ENCODE measurements around the gene ZNF205. TPM values are rescaled to one million over a fixed set of nuclear protein-coding genes. Genes with fewer than 3 reads are reported as not detected.

The ZNF205 gene
- total and polyA plus RNA-seq, 10 of the 15 experiments (the other 5 are each of a cell fraction or from before 2014, with no cell fraction given) = 0.26 to 1.5 (median 0.78) TPM; not detected in 2

DNA sequence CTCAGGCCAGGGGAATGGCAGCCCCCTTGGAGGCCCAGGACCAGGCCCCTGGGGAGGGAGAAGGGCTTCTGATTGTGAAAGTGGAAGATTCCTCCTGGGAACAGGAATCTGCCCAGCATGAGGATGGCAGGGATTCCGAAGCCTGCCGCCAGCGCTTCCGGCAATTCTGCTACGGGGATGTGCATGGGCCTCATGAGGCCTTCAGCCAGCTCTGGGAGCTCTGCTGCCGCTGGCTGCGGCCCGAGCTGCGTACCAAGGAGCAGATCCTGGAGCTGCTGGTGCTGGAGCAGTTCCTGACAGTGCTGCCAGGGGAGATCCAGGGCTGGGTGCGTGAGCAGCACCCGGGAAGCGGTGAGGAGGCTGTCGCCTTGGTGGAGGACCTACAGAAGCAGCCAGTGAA is 24.9 kb downstream of the ZNF205 start:
- ChIA-PET CTCF (interaction anchor here (0.7 to 3.3 kb wide), 5 partner anchors 8 to 102 kb away, joined by 3 to 15 read pairs (median 5); no protein-coding TSS in a partner anchor), POLR2A (no interaction called here), SMC1A (ENCODE audit: uncharacterized antibody, unreplicated experiment) (no interaction called here), RAD21 (ENCODE audit: unreplicated experiment) (interaction anchor here (1.0 kb wide), 2 partner anchors 8 to 29 kb away, joined by 3 to 4 read pairs; no protein-coding TSS in a partner anchor)
- H4K20me1 ChIP-seq (ENCODE audit: control insufficient read depth, insufficient read depth) = no peaks in the 10 kb centered on the region
- no peak for DNase-seq (ENCODE audit: low read depth, low spot score)
- H2AFZ ChIP-seq (ENCODE audit: control insufficient read depth, low read depth, low read length) = no peak overlapping the region
- intact Hi-C loops (cut with micrococcal nuclease; ENCODE audit: unreplicated experiment) = no loop called here
- H3K79me2 ChIP-seq (ENCODE audit: control insufficient read depth, insufficient read depth, low read length) = peaks cover 18% of the 10 kb centered on the region
- H3K4me3 ChIP-seq = no peak overlapping the region
- no peaks in the 10 kb centered on the region; a peak in 3 of 4 replicates for H3K36me3 ChIP-seq (ENCODE audit: control insufficient read depth in 2 of 2, insufficient read depth in 2 of 2, low read length in 1 of 2)
- BruUV-seq (replicated peaks) = no TSS peak
- H3K4me1 ChIP-seq (ENCODE audit: control insufficient read depth, insufficient read depth, low read length) = peaks cover 5% of the 10 kb centered on the region; the same call in 1 of the 2 replicates
- TF ChIP-seq ESRRA (IDR thresholded peaks at IDR 0.05; ENCODE audit: low read length) = no peak
- no peak for TF ChIP-seq BCL11A (IDR thresholded peaks at IDR 0.05; ENCODE audit: low read depth, low read length)
- no peak for TF ChIP-seq ZZZ3 (IDR thresholded peaks at IDR 0.05; ENCODE audit: control insufficient read depth, insufficient read length, low read depth)
- no peak for TF ChIP-seq IKZF2 (IDR thresholded peaks at IDR 0.05)
- TF ChIP-seq TBL1XR1 (IDR thresholded peaks at IDR 0.05; ENCODE audit: low read depth, low read length) = no peak
- TF ChIP-seq, protein P1, sequence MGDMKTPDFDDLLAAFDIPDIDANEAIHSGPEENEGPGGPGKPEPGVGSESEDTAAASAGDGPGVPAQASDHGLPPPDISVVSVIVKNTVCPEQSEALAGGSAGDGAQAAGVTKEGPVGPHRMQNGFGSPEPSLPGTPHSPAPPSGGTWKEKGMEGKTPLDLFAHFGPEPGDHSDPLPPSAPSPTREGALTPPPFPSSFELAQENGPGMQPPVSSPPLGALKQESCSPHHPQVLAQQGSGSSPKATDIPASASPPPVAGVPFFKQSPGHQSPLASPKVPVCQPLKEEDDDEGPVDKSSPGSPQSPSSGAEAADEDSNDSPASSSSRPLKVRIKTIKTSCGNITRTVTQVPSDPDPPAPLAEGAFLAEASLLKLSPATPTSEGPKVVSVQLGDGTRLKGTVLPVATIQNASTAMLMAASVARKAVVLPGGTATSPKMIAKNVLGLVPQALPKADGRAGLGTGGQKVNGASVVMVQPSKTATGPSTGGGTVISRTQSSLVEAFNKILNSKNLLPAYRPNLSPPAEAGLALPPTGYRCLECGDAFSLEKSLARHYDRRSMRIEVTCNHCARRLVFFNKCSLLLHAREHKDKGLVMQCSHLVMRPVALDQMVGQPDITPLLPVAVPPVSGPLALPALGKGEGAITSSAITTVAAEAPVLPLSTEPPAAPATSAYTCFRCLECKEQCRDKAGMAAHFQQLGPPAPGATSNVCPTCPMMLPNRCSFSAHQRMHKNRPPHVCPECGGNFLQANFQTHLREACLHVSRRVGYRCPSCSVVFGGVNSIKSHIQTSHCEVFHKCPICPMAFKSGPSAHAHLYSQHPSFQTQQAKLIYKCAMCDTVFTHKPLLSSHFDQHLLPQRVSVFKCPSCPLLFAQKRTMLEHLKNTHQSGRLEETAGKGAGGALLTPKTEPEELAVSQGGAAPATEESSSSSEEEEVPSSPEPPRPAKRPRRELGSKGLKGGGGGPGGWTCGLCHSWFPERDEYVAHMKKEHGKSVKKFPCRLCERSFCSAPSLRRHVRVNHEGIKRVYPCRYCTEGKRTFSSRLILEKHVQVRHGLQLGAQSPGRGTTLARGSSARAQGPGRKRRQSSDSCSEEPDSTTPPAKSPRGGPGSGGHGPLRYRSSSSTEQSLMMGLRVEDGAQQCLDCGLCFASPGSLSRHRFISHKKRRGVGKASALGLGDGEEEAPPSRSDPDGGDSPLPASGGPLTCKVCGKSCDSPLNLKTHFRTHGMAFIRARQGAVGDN (IDR thresholded peaks at IDR 0.05) = no peak
- no peak for TF ChIP-seq SREBF2 (IDR thresholded peaks at IDR 0.05; ENCODE audit: low read length)
- no peak for TF ChIP-seq NFYA (IDR thresholded peaks at IDR 0.05; ENCODE audit: borderline replicate concordance, low read depth, low read length)
- no peak for TF ChIP-seq SPI1 (IDR thresholded peaks at IDR 0.05; ENCODE audit: borderline replicate concordance, insufficient read depth, low read depth, low read length)
- TF ChIP-seq, protein P2, sequence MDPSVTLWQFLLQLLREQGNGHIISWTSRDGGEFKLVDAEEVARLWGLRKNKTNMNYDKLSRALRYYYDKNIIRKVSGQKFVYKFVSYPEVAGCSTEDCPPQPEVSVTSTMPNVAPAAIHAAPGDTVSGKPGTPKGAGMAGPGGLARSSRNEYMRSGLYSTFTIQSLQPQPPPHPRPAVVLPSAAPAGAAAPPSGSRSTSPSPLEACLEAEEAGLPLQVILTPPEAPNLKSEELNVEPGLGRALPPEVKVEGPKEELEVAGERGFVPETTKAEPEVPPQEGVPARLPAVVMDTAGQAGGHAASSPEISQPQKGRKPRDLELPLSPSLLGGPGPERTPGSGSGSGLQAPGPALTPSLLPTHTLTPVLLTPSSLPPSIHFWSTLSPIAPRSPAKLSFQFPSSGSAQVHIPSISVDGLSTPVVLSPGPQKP (IDR thresholded peaks at IDR 0.05; ENCODE audit: low read depth, low read length) = no peak
- TF ChIP-seq MEF2B (IDR thresholded peaks at IDR 0.05; ENCODE audit: partially characterized antibody, poor library complexity, severe bottlenecking) = no peak
- TF ChIP-seq RFX5 (IDR thresholded peaks at IDR 0.05; ENCODE audit: low read depth, low read length) = no peak
- TF ChIP-seq ZNF207 (IDR thresholded peaks at IDR 0.05; ENCODE audit: borderline replicate concordance) = no peak
- no peak for TF ChIP-seq SP1 (IDR thresholded peaks at IDR 0.05; ENCODE audit: low read depth, low read length)
- no peak for TF ChIP-seq BHLHE40 (IDR thresholded peaks at IDR 0.05; ENCODE audit: borderline replicate concordance in 1 of 2, low read depth in 2 of 2, low read length in 1 of 2)
- TF ChIP-seq MTA2 (IDR thresholded peaks at IDR 0.05; ENCODE audit: low read depth) = no peak
- no peak for TF ChIP-seq EP300 (IDR thresholded peaks at IDR 0.05; ENCODE audit: borderline replicate concordance in 1 of 2, control insufficient read depth in 1 of 2, low read depth in 2 of 2, low read length in 2 of 2)
- TF ChIP-seq WRNIP1 (IDR thresholded peaks at IDR 0.05; ENCODE audit: borderline replicate concordance, low read depth, low read length) = no peak
- TF ChIP-seq BMI1 (IDR thresholded peaks at IDR 0.05; ENCODE audit: borderline replicate concordance) = no peak
- WGBS (ENCODE audit: insufficient coverage, insufficient replicate concordance, low lambda C conversion rate, missing lambda C conversion rate) = 88% methylated on average over 13 of the region's 13 CpGs
- H3K4me2 ChIP-seq (ENCODE audit: control insufficient read depth, insufficient read depth) = no peak overlapping the region
- FAIRE-seq = no peak
- ATAC-seq = no peak
- H3K9ac ChIP-seq (ENCODE audit: control insufficient read depth, insufficient read depth, low read length) = no peak overlapping the region
- no peaks in the 10 kb centered on the region for H3K9me3 ChIP-seq (replicated peaks; ENCODE audit: control insufficient read depth, insufficient read depth, low read length)
- no peak overlapping the region for H3K27ac ChIP-seq (ENCODE audit: control insufficient read depth, insufficient read depth)
- no peaks in the 10 kb centered on the region for H3K27me3 ChIP-seq (replicated peaks in 1 of 2; ENCODE audit: control insufficient read depth in 2 of 2, insufficient read depth in 2 of 2, low read length in 1 of 2)
- in situ Hi-C loops (cut with MboI) = no loop called here

All from GM12878 (cell line).